ENCODE data around the gene DCST2.
A peak's percentile ranks its signal among the peaks of the same experiment; 100 is the strongest.

Gene DCST2

GRCh38 chr1:155003766-155004351, 29.7 kb downstream of the DCST2 start:
- peak overlapping the region; percentile 77 for H3K27ac ChIP-seq (ENCODE audit: insufficient read depth, low read length, poor library complexity, severe bottlenecking)
- H3K36me3 ChIP-seq (ENCODE audit: control insufficient read depth, insufficient read depth, low read length) = no peaks in the 10 kb centered on the region
- peaks cover 70% of the 10 kb centered on the region for H3K4me1 ChIP-seq (ENCODE audit: control insufficient read depth, insufficient read depth, low read length, poor library complexity, severe bottlenecking)
- no peak for DNase-seq
- H3K9me3 ChIP-seq (ENCODE audit: control insufficient read depth, low read length) = no peaks in the 10 kb centered on the region
- no peaks in the 10 kb centered on the region for H3K27me3 ChIP-seq (replicated peaks; ENCODE audit: control insufficient read depth, insufficient read depth, low read length, poor library complexity, severe bottlenecking)
- peak overlapping the region; percentile 83 for H3K4me3 ChIP-seq (ENCODE audit: insufficient read depth, low read depth, low read length, poor library complexity, severe bottlenecking)

GRCh38 chr1:155003227-155003765, 30.3 kb downstream of the DCST2 start:
- H3K4me3 ChIP-seq (ENCODE audit: insufficient read depth, low read depth, low read length, poor library complexity, severe bottlenecking) = peak overlapping the region; percentile 83
- no peaks in the 10 kb centered on the region for H3K9me3 ChIP-seq (ENCODE audit: control insufficient read depth, low read length)
- H3K27me3 ChIP-seq (replicated peaks; ENCODE audit: control insufficient read depth, insufficient read depth, low read length, poor library complexity, severe bottlenecking) = no peaks in the 10 kb centered on the region
- DNase-seq = no peak
- peaks cover 68% of the 10 kb centered on the region for H3K4me1 ChIP-seq (ENCODE audit: control insufficient read depth, insufficient read depth, low read length, poor library complexity, severe bottlenecking)
- H3K36me3 ChIP-seq (ENCODE audit: control insufficient read depth, insufficient read depth, low read length) = no peaks in the 10 kb centered on the region
- peak overlapping the region; percentile 77 for H3K27ac ChIP-seq (ENCODE audit: insufficient read depth, low read length, poor library complexity, severe bottlenecking)

DNA sequence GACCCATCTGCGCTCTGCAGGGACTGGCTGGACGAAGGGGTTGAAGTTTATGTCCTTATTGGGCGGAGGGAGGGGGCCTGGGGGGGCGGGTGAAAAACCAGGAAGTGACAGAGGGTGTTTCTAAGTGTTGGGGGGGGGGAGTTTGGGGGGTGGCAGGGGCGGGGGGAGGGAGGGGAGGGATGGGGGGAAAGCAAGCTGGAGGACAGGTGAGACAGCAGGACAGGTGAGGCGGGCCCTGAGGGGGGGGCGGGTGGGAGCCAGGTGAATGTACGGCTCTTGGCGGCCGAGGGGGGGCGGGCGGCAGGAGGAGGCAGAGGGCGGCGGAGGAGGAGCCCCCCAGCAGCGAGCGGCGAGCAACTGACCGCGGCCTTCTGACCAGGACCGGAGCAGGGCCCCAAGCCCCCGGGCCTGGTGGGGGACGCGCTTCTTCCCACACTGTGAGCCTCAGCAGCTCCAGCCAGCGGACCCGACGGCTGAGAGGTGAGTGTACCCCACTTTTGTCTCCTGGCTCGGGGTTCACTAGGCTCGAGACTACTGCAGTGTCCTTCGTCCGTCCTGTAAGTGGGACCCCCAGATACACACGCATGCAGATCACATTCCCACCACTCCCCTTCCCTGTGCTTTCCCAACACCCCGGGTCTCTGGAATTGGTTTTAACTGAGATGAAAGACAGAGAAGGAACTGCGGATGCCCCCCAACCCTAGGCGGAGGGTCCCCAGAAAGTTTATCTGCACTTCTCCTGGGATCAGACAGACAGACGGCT, 30.9 kb downstream of the DCST2 start, which contains the start of gene ZBTB7B:
Gene ZBTB7B (plus strand): TSS at position 339 of the 763 bp plus-strand sequence. CDS start 11,859 bp downstream, outside the sequence.
- DNase-seq = no peak
- Histone ChIP-seq H3K4me3 (ENCODE audit: insufficient read depth, low read depth, low read length, poor library complexity, severe bottlenecking) (peak within 1 kb of the TSS; percentile 87), H3K27me3 (replicated peaks; ENCODE audit: control insufficient read depth, insufficient read depth, low read length, poor library complexity, severe bottlenecking) (no peaks in the 10 kb centered on the region), H3K36me3 (ENCODE audit: control insufficient read depth, insufficient read depth, low read length) (no peaks in the 10 kb centered on the region), H3K4me1 (ENCODE audit: control insufficient read depth, insufficient read depth, low read length, poor library complexity, severe bottlenecking) (peaks cover 61% of the 10 kb centered on the region), H3K9me3 (ENCODE audit: control insufficient read depth, low read length) (no peaks in the 10 kb centered on the region), H3K27ac (ENCODE audit: insufficient read depth, low read length, poor library complexity, severe bottlenecking) (peak within 1 kb of the TSS; percentile 98)

GRCh38 chr1:155001675-155002463, 31.7 kb downstream of the DCST2 start:
- no peaks in the 10 kb centered on the region for H3K36me3 ChIP-seq (ENCODE audit: control insufficient read depth, insufficient read depth, low read length)
- H3K4me1 ChIP-seq (ENCODE audit: control insufficient read depth, insufficient read depth, low read length, poor library complexity, severe bottlenecking) = peaks cover 53% of the 10 kb centered on the region
- peak overlapping the region; percentile 98 for H3K27ac ChIP-seq (ENCODE audit: insufficient read depth, low read length, poor library complexity, severe bottlenecking)

GRCh38 chr1:155001425-155001674, 32.2 kb downstream of the DCST2 start:
- peaks cover 48% of the 10 kb centered on the region for H3K4me1 ChIP-seq (ENCODE audit: control insufficient read depth, insufficient read depth, low read length, poor library complexity, severe bottlenecking)

More at GRCh38 chr1:155001675-155002463, 31.7 kb downstream of the DCST2 start:
- peak; percentile 91 to 97 (median 95) for DNase-seq
- peak overlapping the region; percentile 87 for H3K4me3 ChIP-seq (ENCODE audit: insufficient read depth, low read depth, low read length, poor library complexity, severe bottlenecking)
- no peaks in the 10 kb centered on the region for H3K9me3 ChIP-seq (ENCODE audit: control insufficient read depth, low read length)
- no peaks in the 10 kb centered on the region for H3K27me3 ChIP-seq (replicated peaks; ENCODE audit: control insufficient read depth, insufficient read depth, low read length, poor library complexity, severe bottlenecking)

DNA sequence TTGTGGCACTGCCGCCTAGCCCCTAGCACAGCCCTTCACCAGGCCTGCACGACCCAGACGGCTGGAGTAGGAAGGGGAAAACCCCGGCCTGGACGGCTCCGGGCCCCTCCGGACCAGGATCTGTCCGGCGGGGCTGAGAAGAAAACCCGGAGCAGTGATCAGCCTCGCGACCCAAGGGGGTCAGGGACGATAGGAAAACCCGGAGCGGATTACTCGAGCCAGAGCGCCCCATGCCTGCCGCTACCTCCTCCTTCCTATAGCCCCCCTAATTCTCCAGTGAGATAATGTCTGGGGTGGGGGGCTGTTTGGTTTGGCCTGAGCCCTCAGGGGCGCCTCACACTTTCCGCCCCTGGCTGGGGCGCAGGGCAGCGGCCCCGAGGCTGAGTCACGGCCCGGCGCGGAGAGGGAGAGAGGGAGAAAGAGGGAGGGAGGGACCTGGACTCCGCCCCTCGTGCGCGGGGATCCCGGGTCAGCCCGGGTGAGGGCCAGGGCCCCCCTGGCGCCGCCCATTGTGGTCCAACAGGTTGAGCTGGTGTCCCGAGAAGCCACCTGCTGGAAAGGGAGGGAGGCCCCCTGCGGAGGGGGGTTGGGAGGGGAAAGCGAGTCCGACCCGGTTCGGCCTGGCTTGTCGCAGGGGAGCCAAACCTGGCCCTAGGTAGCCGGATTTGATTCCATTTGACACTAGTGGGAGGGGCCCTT, 32.7 kb downstream of the DCST2 start:
- DNase-seq = peak; percentile 81 to 82 (median 81)
- peaks cover 43% of the 10 kb centered on the region for H3K4me1 ChIP-seq (ENCODE audit: control insufficient read depth, insufficient read depth, low read length, poor library complexity, severe bottlenecking)

More at GRCh38 chr1:155001425-155001674, 32.2 kb downstream of the DCST2 start:
- no peaks in the 10 kb centered on the region for H3K36me3 ChIP-seq (ENCODE audit: control insufficient read depth, insufficient read depth, low read length)
- peak overlapping the region; percentile 87 for H3K4me3 ChIP-seq (ENCODE audit: insufficient read depth, low read depth, low read length, poor library complexity, severe bottlenecking)
- no peak for DNase-seq
- no peaks in the 10 kb centered on the region for H3K27me3 ChIP-seq (replicated peaks; ENCODE audit: control insufficient read depth, insufficient read depth, low read length, poor library complexity, severe bottlenecking)
- H3K9me3 ChIP-seq (ENCODE audit: control insufficient read depth, low read length) = no peaks in the 10 kb centered on the region
- H3K27ac ChIP-seq (ENCODE audit: insufficient read depth, low read length, poor library complexity, severe bottlenecking) = peak overlapping the region; percentile 98

DNA sequence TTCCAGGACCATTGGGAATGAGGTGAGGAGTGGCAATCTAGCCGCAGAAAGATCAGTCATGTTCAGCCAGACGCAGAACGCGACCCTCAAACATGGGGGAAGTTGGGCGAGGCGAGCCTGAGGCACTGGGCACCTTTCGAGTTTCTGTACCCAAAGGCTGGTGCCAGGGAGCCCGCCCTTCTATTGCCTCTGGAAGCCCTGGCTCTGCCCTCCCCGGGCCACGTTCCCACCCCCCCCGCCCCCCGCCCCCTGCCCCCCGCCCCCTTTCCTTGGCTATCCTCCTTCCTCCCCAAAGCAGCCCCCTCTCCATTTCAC, 33.2 kb downstream of the DCST2 start:
- Histone ChIP-seq H3K27me3 (replicated peaks; ENCODE audit: control insufficient read depth, insufficient read depth, low read length, poor library complexity, severe bottlenecking) (no peaks in the 10 kb centered on the region), H3K4me3 (ENCODE audit: insufficient read depth, low read depth, low read length, poor library complexity, severe bottlenecking) (peak overlapping the region; percentile 87), H3K36me3 (ENCODE audit: control insufficient read depth, insufficient read depth, low read length) (no peaks in the 10 kb centered on the region), H3K27ac (ENCODE audit: insufficient read depth, low read length, poor library complexity, severe bottlenecking) (peak overlapping the region; percentile 98), H3K4me1 (ENCODE audit: control insufficient read depth, insufficient read depth, low read length, poor library complexity, severe bottlenecking) (peaks cover 38% of the 10 kb centered on the region), H3K9me3 (ENCODE audit: control insufficient read depth, low read length) (no peaks in the 10 kb centered on the region)
- DNase-seq = no peak

More for the DNA sequence above, 32.7 kb downstream of the DCST2 start:
- Histone ChIP-seq H3K4me3 (ENCODE audit: insufficient read depth, low read depth, low read length, poor library complexity, severe bottlenecking) (peak overlapping the region; percentile 87), H3K36me3 (ENCODE audit: control insufficient read depth, insufficient read depth, low read length) (no peaks in the 10 kb centered on the region), H3K9me3 (ENCODE audit: control insufficient read depth, low read length) (no peaks in the 10 kb centered on the region), H3K27me3 (replicated peaks; ENCODE audit: control insufficient read depth, insufficient read depth, low read length, poor library complexity, severe bottlenecking) (no peaks in the 10 kb centered on the region), H3K27ac (ENCODE audit: insufficient read depth, low read length, poor library complexity, severe bottlenecking) (peak overlapping the region; percentile 98)

DNA sequence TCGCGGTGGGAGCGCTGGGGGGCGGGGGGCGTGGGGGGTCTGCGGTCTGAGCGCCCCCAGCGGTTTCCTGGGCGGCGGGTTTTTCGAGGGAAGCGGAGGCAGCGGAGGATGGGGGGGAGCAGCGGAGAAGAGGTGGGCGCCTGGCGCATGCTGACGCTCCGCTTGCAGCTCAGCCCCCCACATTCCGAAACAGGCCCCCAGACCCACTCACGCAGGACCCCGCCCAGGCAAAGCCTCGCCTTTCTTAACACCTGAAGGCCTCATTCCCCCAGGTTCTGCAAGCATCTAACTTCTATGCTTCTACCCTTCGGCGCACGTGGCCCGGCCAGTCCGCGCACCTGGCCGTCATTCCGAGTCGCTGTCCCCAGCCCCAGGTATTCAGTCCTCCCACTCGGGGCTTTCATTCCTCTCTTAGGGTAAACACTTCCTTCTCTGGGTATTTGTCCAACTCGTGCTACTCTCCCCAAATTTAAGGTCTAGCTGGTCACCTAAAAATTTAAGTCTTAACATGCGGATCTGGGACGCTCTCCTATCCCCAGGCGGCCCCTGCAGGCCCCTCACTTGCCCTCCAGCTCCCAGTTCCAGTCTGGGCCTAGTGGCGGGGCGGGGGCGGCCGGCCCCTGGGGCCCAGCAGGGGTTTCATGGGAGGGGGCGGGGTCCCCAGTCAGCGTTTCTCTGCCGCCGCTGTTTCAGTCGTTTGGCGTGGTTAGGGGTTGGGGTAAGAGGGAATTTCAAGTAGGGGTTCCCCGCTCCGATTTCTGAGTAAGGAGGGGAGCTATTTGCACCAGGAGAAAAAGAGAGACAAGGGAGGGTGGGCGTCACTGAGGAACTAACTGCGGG, 33.8 kb downstream of the DCST2 start:
- peak; percentile 40 to 42 (median 42) for DNase-seq
- peaks cover 32% of the 10 kb centered on the region for H3K4me1 ChIP-seq (ENCODE audit: control insufficient read depth, insufficient read depth, low read length, poor library complexity, severe bottlenecking)
- peak overlapping the region; percentile 98 for H3K27ac ChIP-seq (ENCODE audit: insufficient read depth, low read length, poor library complexity, severe bottlenecking)
- H3K27me3 ChIP-seq (replicated peaks; ENCODE audit: control insufficient read depth, insufficient read depth, low read length, poor library complexity, severe bottlenecking) = no peaks in the 10 kb centered on the region
- H3K4me3 ChIP-seq (ENCODE audit: insufficient read depth, low read depth, low read length, poor library complexity, severe bottlenecking) = peak overlapping the region; percentile 53
- H3K36me3 ChIP-seq (ENCODE audit: control insufficient read depth, insufficient read depth, low read length) = no peaks in the 10 kb centered on the region
- H3K9me3 ChIP-seq (ENCODE audit: control insufficient read depth, low read length) = no peaks in the 10 kb centered on the region

Measured in effector memory CD4-positive, alpha-beta T cell (primary cell).